ENCODE data around the gene DERA.
A peak's percentile ranks its signal among the peaks of the same experiment; 100 is the strongest.
"Not testable (repeated sequence)": the region's sequence is repeated elsewhere in the genome, so short reads cannot be mapped to it uniquely, and the experiment has no call there.

The DERA gene

GRCh38 chr12:15910864-15911721 lies at the start of gene DERA:
DERA (plus strand) TSS chr12:15911332; CDS start chr12:15911384, 52 bp downstream.
- DNase-seq, result peak; percentile 60

- no peak for DNase-seq
These were observed 49.7 kb upstream of the DERA start for GRCh38 chr12:15861404-15861803.

DNA sequence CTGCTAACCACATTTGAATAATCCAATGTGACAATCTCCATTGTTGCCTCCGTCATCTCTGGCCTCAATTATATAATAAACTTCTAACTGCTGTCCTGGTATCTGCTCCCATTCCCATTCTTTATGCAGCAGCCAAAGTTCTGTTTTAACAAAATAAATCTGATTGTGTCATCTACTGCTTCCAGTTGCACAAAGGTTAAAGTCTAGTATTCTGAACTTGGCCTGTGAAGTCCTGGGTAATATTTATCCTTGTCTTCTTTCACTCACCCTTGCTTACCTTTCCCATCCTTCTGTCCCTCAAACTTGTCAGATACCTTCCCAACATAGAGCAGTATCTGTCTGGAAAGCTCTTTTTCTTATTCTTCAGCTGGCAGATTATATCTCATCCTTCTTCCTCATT lies 48.3 kb upstream of the DERA start:
- DNase-seq, result no peak

DNA sequence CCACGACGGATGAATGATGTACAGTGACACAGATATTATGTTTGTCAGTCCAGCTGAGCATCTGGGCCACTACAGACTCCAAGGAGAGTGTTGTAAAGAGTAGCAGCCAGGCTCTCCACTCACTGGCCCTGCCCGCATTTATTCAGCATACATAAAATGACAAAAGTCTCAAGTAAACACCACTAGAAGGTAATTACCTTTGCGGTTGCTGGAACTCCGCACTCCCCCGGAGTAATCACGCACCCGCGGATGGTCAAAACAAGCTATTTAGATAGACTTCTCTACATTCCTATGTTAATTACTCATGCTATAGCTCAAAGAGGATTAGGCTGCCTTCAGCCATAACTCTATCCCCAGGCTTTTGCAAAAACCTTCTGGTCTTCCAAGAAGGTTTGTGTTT lies 47.8 kb upstream of the DERA start:
- DNase-seq, result no peak

DNA sequence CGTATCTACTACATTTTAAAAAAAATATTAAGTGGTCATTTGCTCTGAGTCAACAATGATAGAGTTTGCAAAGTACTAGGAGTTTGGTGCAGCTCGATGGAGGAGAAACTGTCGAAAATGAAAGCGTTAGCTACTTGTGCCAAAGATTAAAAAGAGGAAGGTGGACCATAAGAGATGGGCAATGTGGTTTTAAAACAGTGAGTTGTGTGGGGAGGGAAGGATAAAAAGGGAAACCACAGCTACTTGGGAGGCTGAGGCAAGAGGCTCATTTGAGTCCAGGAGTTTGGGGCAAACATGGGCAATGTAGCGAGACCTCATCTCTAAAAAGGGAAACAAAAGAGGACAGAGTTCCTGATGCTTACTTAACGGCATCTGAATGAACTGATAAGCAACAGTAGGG lies 47.1 kb upstream of the DERA start:
- no peak for DNase-seq

GRCh38 chr12:15868186-15868585 lies 42.9 kb upstream of the DERA start:
- no peak for DNase-seq

- no peak for DNase-seq
These were observed 37.6 kb upstream of the DERA start for GRCh38 chr12:15873556-15873955.

DNA sequence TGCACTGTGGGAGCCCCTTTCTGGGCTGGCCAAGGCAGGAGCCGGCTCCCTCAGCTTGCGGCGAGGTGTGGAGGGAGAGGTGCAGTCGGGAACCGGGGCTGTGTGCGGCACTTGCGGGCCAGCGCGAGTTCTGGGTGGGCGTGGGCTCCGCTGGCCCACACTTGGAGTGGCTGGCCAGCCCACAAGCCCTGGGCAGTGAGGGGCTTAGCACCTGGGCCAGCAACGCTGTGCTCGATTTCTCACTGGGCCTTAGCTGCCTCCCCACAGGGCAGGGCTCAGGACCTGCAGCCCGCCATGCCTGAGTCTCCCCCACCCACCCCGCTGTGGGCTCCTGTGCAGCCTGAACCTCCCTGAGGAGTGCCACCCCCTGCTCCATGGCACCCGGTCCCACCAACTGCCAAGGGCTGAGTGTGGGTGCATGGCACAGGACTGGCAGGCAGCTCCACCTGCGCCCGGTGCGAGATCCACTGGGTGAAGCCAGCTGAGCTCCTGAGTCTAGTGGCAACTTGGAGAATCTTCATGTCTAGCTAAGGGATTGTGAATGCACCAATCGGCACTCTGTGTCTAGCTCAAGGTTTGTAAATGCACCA lies 36.5 kb upstream of the DERA start:
- DNase-seq, result not testable (repeated sequence)

DNA sequence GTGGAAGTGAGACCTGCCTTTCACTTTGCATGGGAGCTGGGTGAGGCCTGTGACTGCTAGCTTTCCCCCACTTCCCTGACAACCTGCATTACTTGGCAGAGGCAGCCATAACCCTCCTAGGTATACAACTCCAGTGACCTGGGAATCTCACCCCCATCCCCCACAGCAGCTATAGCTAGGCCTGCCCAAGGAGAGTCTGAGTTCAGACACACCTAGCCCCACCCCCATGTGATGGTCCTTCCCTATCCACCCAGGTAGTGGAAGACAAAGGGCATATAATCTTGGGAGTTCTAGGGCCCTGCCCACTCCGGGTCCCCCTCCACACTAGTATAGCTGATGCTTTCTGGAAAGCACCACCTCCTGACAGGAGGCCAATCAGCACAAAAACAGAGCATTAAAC lies 35.3 kb upstream of the DERA start:
- DNase-seq, result no peak

DNA sequence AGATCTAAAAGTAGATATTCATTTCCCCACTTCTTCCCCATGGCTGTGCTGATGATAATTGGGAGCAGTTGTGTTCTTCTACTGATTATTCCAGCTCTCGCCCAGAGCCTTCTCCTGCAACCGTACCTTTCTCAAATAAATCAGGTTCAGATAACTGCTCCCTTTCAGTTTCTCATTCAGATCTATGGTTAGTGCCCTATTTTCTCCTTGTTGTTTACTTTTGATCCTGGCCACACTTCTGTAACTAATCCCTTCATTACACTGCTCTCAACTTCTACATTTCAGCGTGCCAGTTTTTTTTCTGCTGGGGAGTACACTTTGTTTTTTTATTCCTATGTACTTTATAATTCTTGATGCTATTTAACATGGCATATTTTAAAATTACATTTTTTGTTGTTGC lies 31.7 kb upstream of the DERA start:
- no peak for DNase-seq

DNA sequence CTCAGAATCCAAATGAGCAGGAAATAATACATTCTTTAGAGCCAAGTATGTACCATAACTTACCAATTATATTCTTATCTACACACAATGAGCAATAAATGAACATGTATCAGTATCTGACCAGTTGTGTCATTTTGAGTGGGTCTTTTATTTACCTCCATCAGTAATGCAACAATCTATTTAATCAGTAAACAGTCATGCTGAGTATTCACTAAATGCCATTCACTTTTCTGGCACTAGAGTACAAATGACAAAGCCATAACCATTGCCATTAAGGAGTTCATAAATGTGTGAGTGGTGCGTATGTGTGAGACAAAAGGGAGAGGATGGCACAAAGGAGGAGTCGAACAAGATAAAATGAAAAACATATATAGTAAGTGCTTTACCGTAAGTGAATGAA lies 30.4 kb upstream of the DERA start:
- no peak for DNase-seq

DNA sequence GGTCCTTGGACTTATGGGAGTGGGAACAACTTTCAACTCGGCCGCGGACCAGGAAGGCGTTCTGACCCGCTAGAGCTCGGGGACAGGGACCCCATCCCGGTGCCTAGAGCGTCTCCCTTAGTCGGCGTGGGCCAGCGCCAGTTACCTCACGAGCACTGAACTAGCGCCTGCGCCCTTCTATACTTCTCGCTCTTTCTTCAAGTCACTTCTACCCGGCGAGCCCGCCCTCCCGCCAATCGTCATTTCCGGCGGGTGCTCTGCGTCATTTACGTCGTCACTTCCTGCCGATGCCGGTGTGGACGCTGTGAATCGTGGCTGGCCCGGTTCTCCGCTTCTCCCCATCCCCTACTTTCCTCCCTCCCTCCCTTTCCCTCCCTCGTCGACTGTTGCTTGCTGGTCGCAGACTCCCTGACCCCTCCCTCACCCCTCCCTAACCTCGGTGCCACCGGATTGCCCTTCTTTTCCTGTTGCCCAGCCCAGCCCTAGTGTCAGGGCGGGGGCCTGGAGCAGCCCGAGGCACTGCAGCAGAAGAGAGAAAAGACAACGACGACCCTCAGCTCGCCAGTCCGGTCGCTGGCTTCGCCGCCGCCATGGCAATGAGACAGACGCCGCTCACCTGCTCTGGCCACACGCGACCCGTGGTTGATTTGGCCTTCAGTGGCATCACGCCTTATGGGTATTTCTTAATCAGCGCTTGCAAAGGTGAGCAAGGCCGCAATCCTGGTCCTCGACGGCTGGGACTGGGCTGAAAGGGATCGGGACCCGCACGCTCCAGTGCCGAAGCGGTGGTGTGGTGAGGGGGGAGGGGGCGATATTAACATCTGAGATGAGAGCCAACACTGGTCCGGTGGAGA lies 28.8 kb upstream of the DERA start, which contains the start of gene STRAP:
Gene STRAP (plus strand): TSS at position 270 of the 854 bp plus-strand sequence. CDS start 321 bp downstream, at position 591.
- peak; percentile 96 for DNase-seq

DNA sequence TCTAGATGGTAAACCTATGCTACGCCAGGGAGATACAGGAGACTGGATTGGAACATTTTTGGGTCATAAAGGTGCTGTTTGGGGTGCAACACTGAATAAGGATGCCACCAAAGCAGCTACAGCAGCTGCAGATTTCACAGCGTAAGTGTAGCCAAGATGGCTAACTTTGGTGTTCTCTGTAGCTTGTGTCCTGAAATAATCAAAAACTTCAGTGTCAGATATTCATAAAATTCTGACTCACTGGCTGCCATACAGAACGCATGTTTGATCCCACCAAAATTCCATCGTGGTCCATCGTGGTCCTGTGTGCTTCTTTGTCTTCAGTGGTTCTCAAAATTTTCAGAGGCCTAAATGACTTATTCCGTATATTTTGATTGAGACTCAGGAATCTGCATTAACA lies 27.6 kb upstream of the DERA start:
- no peak for DNase-seq

GRCh38 chr12:15886372-15887042 lies 24.6 kb upstream of the DERA start:
- DNase-seq, result no peak

- DNase-seq, result no peak
These were observed 23.9 kb upstream of the DERA start for GRCh38 chr12:15887043-15887817.

DNA sequence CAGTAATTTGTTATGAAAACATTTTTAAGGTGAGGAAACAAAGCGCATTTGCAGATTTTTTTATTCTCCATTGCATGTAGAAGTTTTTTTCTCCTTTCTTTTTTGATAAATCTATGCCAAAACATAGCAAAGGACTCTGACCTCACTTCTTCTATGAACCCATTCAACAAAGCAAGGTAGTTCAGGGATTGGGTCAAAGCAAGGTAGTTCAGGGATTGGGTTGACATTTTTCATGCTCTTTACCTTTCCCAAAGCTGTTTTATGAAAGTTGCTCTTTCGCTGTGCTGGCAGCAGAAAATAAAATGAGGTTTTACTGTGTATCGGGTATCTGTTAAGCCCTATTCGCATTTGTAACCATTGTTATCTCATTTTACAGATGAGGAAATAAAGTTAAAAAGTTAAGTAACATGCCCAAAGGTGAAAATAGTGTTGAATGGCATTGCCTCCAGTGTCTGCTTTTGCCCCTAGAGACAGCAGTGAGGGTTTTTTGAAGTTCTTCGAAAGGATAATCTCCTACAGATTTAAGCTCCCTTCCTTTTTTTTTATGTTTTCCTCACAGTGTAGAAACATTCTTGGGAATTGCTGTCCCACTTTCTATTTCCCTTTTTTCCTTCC lies 18.4 kb upstream of the DERA start:
- DNase-seq, result no peak

DNA sequence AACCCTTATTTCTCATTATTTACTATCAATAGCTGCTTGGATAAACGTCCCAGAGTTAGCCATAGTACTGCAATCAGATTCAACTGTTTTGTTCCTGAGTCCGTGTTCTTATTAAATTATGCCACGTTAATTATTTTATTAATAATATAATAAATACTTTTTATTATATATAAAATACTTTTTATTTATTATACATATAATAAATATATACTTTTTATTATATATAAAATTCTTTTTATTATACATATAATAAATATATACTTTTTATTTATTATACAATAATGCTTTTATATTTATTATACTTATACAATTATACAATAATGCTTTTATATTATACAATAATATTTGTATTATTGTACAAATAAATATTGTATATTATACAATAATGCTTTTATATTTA lies 17.9 kb upstream of the DERA start:
- DNase-seq, result no peak

GRCh38 chr12:15896867-15897266 lies 14.3 kb upstream of the DERA start:
- DNase-seq, result no peak

GRCh38 chr12:15897433-15897832 lies 13.7 kb upstream of the DERA start:
- no peak for DNase-seq

DNA sequence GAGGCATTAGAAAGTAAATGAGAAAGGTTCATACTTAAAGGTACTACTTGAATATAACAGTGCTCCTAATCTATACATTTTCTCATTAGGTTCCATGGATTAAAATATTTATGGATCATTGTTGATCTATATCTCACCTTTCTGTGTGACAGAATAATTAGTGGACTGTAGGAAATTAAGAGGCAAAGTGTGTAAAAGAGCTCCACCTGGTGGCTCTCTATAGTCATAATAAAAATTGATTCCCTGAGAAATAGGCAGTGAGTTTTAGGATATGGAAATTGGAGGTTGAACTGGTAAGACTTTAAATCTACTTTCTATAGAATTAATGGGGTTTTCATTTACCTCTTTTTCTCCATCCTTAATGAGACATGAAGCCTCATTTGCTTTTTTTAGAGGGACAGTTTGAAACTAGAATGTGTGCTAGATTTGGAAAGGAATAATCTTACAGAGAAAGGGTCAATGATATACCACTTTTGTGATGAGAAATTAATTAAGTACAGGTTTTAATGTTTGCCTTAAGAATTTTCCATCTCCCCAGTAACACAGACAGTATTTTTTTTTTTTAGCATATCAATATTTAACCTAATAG lies 11.8 kb upstream of the DERA start:
- no peak for DNase-seq

GRCh38 chr12:15904378-15904920 lies 6.7 kb upstream of the DERA start:
- no peak for DNase-seq

Data from activated naive CD4-positive, alpha-beta T cell treated with Interleukin-2 at 50 U/mL for 16 hours (primary cell).